ENCODE data around the gene STXBP6. TPM values are rescaled to one million over a fixed set of nuclear protein-coding genes. Genes with fewer than 3 reads are reported as not detected.

The STXBP6 gene
- total RNA-seq, 4 donors from 2014 or later = 44.1 to 120 (median 67.4) TPM

DNA sequence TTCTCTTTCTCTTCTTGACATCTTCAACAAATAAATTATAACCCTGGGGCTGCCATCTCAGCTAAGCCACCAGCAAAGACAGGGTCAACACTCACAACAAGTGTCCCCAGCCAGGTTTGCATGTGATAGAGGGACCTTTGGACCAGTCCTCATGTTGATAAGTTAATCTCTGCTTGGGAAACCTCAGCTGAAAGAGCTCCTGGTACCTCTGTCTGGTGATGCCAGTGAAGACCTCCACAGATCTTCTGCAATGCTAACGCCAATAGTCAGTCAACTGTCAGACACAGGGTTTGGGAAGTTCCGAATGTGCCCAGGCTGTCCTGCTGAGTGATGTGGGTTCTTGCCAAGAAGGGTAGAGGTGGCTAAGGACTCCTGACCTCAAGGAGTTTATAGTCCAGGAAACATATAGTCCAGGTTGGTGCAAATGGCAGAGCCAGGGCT lies 236.1 kb downstream of the STXBP6 start:
- Histone ChIP-seq H3K4me1 (peaks cover 27 to 36% of the 10 kb centered on the region in 2 donors), H3K9me3 (no peaks in the 10 kb centered on the region), H3K27ac (no peak overlapping the region), H3K27me3 (no peaks in the 10 kb centered on the region), H3K36me3 (no peaks in the 10 kb centered on the region), H3K4me3 (replicated peaks in 1 of 3) (no peak overlapping the region)
- intact Hi-C loops (cut with DNase I) = loop anchor here (10.0 kb wide), 1 partner anchor 231 kb away; no protein-coding TSS in a partner anchor
- no peak for DNase-seq
- TF ChIP-seq, protein P1, sequence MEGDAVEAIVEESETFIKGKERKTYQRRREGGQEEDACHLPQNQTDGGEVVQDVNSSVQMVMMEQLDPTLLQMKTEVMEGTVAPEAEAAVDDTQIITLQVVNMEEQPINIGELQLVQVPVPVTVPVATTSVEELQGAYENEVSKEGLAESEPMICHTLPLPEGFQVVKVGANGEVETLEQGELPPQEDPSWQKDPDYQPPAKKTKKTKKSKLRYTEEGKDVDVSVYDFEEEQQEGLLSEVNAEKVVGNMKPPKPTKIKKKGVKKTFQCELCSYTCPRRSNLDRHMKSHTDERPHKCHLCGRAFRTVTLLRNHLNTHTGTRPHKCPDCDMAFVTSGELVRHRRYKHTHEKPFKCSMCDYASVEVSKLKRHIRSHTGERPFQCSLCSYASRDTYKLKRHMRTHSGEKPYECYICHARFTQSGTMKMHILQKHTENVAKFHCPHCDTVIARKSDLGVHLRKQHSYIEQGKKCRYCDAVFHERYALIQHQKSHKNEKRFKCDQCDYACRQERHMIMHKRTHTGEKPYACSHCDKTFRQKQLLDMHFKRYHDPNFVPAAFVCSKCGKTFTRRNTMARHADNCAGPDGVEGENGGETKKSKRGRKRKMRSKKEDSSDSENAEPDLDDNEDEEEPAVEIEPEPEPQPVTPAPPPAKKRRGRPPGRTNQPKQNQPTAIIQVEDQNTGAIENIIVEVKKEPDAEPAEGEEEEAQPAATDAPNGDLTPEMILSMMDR (IDR thresholded peaks at IDR 0.05) = no peak
- TF ChIP-seq POLR2A (IDR thresholded peaks at IDR 0.05) = no peak
- WGBS, 2 donors = 88 to 100% methylated on average over 2 of the region's 2 CpGs

DNA sequence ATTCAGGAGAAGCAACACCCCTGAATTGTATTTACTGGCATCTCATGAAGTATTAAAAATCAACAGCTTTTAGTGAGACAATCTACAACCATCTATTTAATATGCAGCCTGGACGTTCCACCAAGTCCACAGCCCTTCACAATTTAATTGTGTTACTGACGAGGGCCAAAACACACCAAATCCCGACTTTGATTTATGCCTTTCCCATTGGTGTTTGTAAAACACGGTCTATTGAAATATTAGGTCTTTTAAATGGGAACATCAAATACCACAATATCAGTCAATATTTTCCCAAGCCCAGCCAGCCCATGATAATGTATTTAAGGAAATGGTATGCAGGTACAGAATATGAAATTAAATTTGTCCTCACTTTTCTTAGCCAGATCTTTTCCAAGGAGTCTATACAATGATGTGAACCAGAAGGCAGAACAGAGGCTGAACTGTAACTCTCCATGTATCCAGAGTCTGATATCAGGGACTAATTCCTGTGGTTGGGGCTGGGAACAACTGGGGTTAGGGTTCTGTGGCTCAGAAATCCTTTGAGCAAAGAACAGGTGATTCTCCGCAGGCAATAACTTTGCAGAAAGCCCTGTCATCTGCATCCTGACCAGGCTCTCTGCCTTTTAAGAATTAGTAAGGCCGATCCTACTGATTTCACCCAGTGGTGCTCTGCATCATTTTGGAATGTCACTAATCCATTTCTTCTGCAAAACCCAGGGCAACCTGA lies 236.7 kb downstream of the STXBP6 start:
- intact Hi-C loops (cut with DNase I) = loop anchor here (10.0 kb wide), 1 partner anchor 232 kb away; no protein-coding TSS in a partner anchor
- peaks cover 25 to 33% of the 10 kb centered on the region in 2 donors for H3K4me1 ChIP-seq
- H3K27me3 ChIP-seq = no peaks in the 10 kb centered on the region
- no peak overlapping the region for H3K4me3 ChIP-seq (replicated peaks in 1 of 3)
- H3K9me3 ChIP-seq = no peaks in the 10 kb centered on the region
- no peak for DNase-seq
- TF ChIP-seq POLR2A (IDR thresholded peaks at IDR 0.05) = no peak
- TF ChIP-seq, protein P1 (IDR thresholded peaks at IDR 0.05) = no peak
- no peak overlapping the region for H3K27ac ChIP-seq
- 89 to 92% methylated on average over 6 of the region's 6 CpGs for whole genome bisulfite sequencing, 2 donors
- H3K36me3 ChIP-seq = no peaks in the 10 kb centered on the region

DNA sequence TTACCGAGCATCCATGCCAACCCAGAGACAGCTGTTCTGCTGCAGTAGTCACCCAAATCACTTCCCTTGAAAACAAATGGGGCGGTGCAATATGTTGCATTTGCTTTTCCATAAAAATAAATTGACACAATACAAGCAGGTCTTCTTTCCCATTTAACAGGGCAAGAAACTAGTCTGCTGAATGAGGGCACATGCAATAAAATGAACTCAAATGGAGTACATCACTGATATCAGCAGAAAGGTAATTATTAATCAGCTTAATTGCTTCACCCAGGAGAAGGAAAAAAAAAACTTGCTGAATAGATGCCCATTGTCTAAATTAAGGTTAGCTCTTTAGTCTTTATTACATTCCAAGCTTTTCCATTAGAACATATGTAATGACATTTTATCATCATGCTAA lies 240.8 kb downstream of the STXBP6 start:
- Histone ChIP-seq H3K9me3 (no peaks in the 10 kb centered on the region), H3K4me1 (peaks cover 5 to 19% of the 10 kb centered on the region in 2 donors), H3K4me3 (replicated peaks in 1 of 3) (no peak overlapping the region), H3K36me3 (no peaks in the 10 kb centered on the region), H3K27ac (no peak overlapping the region), H3K27me3 (no peaks in the 10 kb centered on the region)
- intact Hi-C loops (cut with DNase I) = loop anchor here (5.0 kb wide), 2 partner anchors 323 to 338 kb away; no protein-coding TSS in a partner anchor
- no peak for DNase-seq
- WGBS, 2 donors = 94 to 96% methylated on average over 2 of the region's 2 CpGs
- no peak for TF ChIP-seq POLR2A (IDR thresholded peaks at IDR 0.05)
- TF ChIP-seq, protein P1 (IDR thresholded peaks at IDR 0.05) = no peak

DNA sequence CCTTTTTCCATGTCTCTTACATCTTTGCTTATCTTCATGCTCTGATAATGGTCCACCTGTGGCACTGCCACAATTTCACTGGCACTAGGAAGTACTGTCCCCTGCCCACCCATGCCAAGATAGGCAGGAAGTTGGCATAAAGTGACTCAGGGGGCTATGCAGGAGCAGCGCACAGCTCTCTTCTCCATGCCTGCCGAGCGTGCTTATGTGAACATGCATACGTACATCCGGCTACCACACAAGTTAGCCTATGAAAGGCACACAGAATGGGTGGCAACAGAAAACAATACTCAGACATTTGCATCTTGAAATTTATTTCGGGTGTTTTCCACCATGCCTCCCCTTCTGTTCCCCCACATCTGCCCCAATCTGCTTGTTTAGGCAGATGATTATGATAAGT lies 241.5 kb downstream of the STXBP6 start:
- H3K4me3 ChIP-seq (replicated peaks in 1 of 3) = no peak overlapping the region
- H3K27me3 ChIP-seq = no peaks in the 10 kb centered on the region
- no peaks in the 10 kb centered on the region for H3K9me3 ChIP-seq
- no peak overlapping the region for H3K27ac ChIP-seq
- DNase-seq = no peak
- TF ChIP-seq, protein P1 (IDR thresholded peaks at IDR 0.05) = no peak
- TF ChIP-seq POLR2A (IDR thresholded peaks at IDR 0.05) = no peak
- peaks cover 5 to 18% of the 10 kb centered on the region in 2 donors for H3K4me1 ChIP-seq
- intact Hi-C loops (cut with DNase I) = loop anchor here (5.0 kb wide), 2 partner anchors 324 to 339 kb away; no protein-coding TSS in a partner anchor
- 94 to 100% methylated on average over 6 of the region's 6 CpGs for WGBS, 2 donors
- H3K36me3 ChIP-seq = no peaks in the 10 kb centered on the region

DNA sequence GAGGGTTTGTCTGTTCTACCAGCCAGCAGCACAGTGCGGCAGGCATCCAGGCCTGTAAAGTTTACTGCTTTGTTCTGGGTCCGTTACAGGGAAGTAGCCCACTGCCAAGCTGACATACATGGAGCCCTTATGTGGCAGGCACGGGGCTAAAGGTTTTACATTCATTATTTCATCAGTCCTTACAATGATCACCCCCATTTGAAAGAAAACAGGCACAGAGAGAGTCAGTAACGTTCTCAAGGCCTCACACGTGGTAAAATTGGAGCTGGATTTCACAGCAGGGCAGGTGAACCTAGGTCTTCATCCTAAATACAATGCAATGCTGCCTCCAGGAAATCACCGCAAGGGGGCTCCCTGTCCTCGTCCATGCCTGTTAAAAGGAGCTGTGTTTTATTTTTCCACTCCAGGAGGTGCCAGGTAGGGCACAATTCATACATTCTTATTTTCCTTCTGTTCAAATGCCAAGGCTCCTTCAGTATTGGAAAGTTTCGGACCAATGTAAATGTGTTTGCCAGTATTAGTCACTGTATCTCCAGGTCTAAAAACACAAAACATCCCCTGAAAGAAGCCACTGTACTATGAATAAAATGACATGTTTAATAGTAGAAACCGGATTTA lies 243.8 kb downstream of the STXBP6 start:
- Histone ChIP-seq H3K9me3 (no peaks in the 10 kb centered on the region), H3K27ac (no peak overlapping the region), H3K36me3 (no peaks in the 10 kb centered on the region), H3K4me1 (peaks cover 5 to 18% of the 10 kb centered on the region in 2 donors), H3K27me3 (no peaks in the 10 kb centered on the region), H3K4me3 (replicated peaks in 1 of 3) (no peak overlapping the region)
- TF ChIP-seq, protein P1 (IDR thresholded peaks at IDR 0.05) = peak; percentile 55 to 93 (median 82)
- no peak for TF ChIP-seq POLR2A (IDR thresholded peaks at IDR 0.05)
- 29 to 33% methylated on average over 9 of the region's 9 CpGs for WGBS, 2 donors
- intact Hi-C loops (cut with DNase I) = loop anchor here (5.0 kb wide), 2 partner anchors 326 to 341 kb away; no protein-coding TSS in a partner anchor
- DNase-seq = peak; percentile 82 to 86
